AG04449 (cell line): ENCODE results near the gene GGT1.
"Not testable (repeated sequence)": the region's sequence is repeated elsewhere in the genome, so short reads cannot be mapped to it uniquely, and the experiment has no call there.

Source experiments
- CTCF ChIA-PET: fragments of 350-600 bp; formaldehyde crosslinking; extraction: SDS; loops from one replicate; lab custom pipeline; 2021; ENCODE audit warnings: antibody characterized with exemption; lab: Yijun Ruan, JAX
- POLR2A ChIA-PET: fragments of 400-600, 350-600 bp; formaldehyde crosslinking; extraction: SDS; loops from one replicate; lab custom pipeline; 2020; ENCODE audit warnings: antibody characterized with exemption, inconsistent platforms; lab: Yijun Ruan, JAX
- DNase-seq: peaks from one replicate; pipeline ENCODE4 v3.0.0-alpha.2; 2010; ENCODE audit warnings: low read depth, low spot score
- H3K4me3 ChIP-seq: 2 replicates; pipeline ENCODE4 v1.5.1; 2011; ENCODE audit warnings: low read depth, mild to moderate bottlenecking, control low read depth, low read length
- CTCF ChIP-seq: IDR thresholded peaks from one replicate; pipeline ENCODE4 v1.5.1; 2011; ENCODE audit warnings: mild to moderate bottlenecking, moderate library complexity, low read length, control low read depth, inconsistent platforms; ENCODE audit not compliant: insufficient read depth; ENCODE audit errors: missing control alignments

Gene GGT1

GRCh38 chr22:24602847-24603769 lies at the start of gene GGT1:
Gene GGT1, plus strand, starts transcription at chr22:24603193. Its CDS starts 7,889 bp downstream, at chr22:24611082.
- H3K4me3 ChIP-seq, CTCF ChIA-PET, POLR2A ChIA-PET, DNase-seq: not testable (repeated sequence)

GRCh38 chr22:24553597-24554312 lies 49.2 kb upstream of the GGT1 start:
- TF ChIP-seq CTCF: no peak
- POLR2A ChIA-PET: interaction anchor here (0.7 kb wide), 1 partner anchor 171 kb away, joined by 4 read pairs; no protein-coding TSS in a partner anchor
- CTCF ChIA-PET: interaction anchor here (0.6 to 1.1 kb wide), 5 partner anchors 9 to 396 kb away, joined by 3 to 5 read pairs (median 3); no protein-coding TSS in a partner anchor
- H3K4me3 ChIP-seq: peak overlapping the region; percentile 93
- no peak for DNase-seq

GRCh38 chr22:24554313-24555164 lies 48.5 kb upstream of the GGT1 start, which contains the start of gene GUCD1:
Gene GUCD1, minus strand, starts transcription at chr22:24555138. Its CDS starts 147 bp downstream, at chr22:24554991.
- peak within 1 kb of the TSS; percentile 98 for H3K4me3 ChIP-seq
- ChIA-PET POLR2A (interaction anchor here (0.6 to 1.3 kb wide), 3 partner anchors 10 to 146 kb away, joined by 3 to 8 read pairs (median 3); no protein-coding TSS in a partner anchor), CTCF (interaction anchor here (0.6 to 1.0 kb wide), 3 partner anchors 10 to 397 kb away, joined by 3 read pairs; no protein-coding TSS in a partner anchor)
- no peak for TF ChIP-seq CTCF
- DNase-seq: no peak

DNA sequence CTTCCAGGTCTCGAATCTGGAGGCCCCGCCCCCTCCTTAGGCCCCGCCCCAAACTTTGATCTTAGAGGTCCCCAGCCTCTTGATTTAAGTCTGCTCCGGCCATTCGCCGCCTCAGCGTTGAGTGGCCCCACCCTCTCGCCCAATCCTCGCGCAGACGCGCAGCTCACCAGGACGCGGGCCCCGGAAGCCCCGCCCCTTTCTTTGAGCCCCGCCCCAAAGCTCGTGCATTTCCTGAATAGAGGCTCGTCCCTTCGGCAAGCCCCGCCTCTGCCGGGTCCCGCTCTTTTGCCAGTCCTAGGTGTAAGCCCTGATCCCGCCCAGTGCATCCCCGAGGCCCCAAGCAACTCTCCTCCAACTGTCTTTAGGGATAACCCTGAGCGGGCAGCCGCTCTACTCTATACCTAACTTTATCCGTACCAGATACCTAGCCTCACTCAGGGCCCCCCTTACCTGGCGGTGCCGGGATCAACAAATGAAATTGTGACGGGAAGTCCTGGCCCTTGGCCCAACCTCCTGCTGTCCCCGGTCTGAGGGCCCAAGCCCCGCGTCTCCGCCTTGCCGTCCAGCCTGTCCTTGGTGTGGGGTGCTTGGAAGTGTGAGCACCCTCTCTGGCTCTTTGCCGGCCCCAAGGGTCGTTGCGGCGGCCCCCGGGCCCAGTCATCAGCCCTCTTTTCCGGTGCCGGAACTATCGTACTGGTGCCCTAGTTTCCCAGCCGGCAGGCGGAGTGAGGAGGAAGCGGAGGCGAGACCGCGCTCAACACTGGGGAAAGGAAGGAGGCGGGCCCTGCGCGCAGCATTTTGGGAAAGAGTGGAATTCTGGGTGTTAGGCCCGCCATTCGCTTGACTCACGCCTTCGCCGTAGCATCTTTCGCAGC lies 47.6 kb upstream of the GGT1 start, which contains the start of gene SNRPD3:
Gene SNRPD3 (plus strand): TSS at position 835 of the 875 bp plus-strand sequence. CDS start 1,676 bp downstream, outside the sequence.
- ChIA-PET POLR2A (interaction anchor here (0.6 to 1.3 kb wide), 3 partner anchors 11 to 145 kb away, joined by 3 to 8 read pairs (median 3); no protein-coding TSS in a partner anchor), CTCF (interaction anchor here (0.8 to 1.3 kb wide), 2 partner anchors 9 to 10 kb away, joined by 3 to 4 read pairs; no protein-coding TSS in a partner anchor)
- TF ChIP-seq CTCF: no peak
- H3K4me3 ChIP-seq: peak within 1 kb of the TSS; percentile 98
- DNase-seq: peak; percentile 92

DNA sequence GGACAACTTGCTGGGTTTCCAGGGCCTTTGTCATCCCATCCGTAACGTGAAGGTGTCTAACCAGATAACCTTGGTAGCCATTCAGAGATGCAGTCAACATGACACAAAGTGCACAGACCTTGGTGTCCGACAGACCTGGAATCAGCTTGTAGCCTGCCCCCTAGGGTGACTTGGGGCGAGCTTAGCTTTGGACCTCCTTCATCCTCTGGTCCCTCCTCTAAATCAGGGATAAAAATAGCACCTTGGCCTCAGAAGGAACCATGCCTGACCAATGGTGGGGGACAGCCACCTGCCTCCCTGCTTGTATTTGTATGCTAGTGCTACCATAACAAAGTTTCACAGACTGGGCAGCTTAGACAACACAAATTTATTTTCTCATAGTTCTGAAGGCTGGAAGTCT lies 43.5 kb upstream of the GGT1 start:
- no peak for DNase-seq
- CTCF ChIA-PET: no interaction called here
- POLR2A ChIA-PET: no interaction called here
- TF ChIP-seq CTCF: no peak
- H3K4me3 ChIP-seq: no peak overlapping the region
